VCaP (cell line): ENCODE results near the gene RNF151.

Experiments used
- H3K27ac ChIP-seq: fragments of 450-650 bp; 2 replicates; pipeline ENCODE4 v1.5.1; 2017
- TF ChIP-seq, protein P1 (sequence below): fragments of 450-650 bp; conservative IDR thresholded peaks from 2 replicates; pipeline ENCODE4 v1.5.1; 2017; ENCODE audit warnings: mild to moderate bottlenecking, moderate library complexity

The RNF151 gene

DNA sequence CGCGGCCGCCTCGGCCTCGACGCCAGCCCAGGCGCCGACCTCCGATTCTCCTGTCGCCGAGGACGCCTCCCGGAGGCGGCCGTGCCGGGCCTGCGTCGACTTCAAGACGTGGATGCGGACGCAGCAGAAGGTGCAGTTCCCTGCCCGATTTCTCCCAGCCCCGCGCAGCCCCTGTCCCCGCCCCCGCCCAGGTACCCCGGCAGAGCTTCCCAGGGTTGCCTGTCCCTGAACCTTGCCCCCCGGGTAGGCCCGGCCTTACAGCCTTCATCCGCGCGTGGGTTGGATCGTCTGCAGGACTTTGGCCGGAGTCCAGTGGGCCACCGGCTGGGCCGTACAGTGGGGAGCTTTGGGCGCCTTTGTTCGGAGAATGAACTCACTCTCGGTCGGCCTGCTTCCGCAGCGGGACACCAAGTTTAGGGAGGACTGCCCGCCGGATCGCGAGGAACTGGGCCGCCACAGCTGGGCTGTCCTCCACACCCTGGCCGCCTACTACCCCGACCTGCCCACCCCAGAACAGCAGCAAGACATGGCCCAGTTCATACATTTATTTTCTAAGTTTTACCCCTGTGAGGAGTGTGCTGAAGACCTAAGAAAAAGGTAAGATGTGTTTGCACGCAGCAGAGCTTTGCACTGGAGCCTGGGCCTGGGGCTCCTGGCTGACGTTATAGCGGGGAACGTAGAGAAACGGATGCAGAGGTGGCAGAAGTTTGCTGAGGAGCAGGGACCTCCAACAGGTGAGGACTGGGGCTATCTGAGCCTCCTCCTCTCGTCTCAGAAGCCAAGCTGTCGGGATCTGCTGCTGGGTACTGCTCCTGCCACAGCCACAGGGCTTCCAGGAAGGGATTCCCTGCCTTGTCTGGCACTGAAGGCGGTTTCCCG is 17.9 kb downstream of the RNF151 start:
- peak overlapping the region; percentile 81 for H3K27ac ChIP-seq
- TF ChIP-seq, protein P1, sequence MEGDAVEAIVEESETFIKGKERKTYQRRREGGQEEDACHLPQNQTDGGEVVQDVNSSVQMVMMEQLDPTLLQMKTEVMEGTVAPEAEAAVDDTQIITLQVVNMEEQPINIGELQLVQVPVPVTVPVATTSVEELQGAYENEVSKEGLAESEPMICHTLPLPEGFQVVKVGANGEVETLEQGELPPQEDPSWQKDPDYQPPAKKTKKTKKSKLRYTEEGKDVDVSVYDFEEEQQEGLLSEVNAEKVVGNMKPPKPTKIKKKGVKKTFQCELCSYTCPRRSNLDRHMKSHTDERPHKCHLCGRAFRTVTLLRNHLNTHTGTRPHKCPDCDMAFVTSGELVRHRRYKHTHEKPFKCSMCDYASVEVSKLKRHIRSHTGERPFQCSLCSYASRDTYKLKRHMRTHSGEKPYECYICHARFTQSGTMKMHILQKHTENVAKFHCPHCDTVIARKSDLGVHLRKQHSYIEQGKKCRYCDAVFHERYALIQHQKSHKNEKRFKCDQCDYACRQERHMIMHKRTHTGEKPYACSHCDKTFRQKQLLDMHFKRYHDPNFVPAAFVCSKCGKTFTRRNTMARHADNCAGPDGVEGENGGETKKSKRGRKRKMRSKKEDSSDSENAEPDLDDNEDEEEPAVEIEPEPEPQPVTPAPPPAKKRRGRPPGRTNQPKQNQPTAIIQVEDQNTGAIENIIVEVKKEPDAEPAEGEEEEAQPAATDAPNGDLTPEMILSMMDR = no peak

DNA sequence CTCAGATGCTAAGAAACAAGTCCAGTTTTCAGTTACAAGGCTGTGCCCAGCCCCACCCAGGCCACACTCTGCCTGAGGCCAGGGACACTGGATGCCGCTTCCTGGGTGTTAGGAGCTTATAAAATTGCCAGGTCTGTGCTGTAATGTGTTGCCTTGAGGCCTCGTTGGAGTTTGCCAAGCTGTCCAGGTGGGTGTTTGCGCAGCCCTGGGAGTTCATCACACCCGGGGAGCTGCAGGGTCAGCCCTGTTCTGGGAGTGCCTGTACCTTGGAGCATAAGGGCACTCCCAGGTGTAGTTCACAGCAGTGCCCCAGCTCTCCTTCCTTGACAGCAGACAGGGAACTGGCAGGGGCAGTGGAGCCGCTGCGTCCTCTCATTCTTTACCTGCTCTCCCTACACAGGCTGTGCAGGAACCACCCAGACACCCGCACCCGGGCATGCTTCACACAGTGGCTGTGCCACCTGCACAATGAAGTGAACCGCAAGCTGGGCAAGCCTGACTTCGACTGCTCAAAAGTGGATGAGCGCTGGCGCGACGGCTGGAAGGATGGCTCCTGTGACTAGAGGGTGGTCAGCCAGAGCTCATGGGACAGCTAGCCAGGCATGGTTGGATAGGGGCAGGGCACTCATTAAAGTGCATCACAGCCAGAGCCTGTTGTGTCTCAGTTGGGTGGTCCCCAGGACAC is 19.0 kb downstream of the RNF151 start:
- TF ChIP-seq, protein P1 = no peak
- H3K27ac ChIP-seq = peak overlapping the region; percentile 81; the same call in 1 of the 2 replicates

DNA sequence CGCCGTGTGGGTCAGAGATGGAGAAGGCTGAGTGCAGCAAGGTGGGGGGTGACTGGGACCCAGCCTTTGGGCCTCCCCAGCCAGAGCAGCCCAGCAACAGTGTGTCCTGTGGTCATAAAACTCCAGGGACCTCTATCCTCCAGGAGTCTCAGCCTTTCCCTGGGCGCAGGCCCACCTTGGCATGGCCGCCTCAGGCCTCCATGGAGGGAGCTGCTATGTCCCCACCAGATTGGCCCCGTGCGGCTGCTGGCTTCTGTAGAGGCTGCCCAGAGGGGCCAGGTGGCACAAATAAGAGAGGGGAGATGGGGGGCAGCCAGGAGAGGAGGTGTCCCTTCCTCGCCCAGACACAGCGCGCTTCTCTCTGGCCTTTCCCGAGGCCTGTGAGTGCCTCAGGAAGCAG is 20.5 kb downstream of the RNF151 start:
- TF ChIP-seq, protein P1 = no peak
- no peak overlapping the region for H3K27ac ChIP-seq

DNA sequence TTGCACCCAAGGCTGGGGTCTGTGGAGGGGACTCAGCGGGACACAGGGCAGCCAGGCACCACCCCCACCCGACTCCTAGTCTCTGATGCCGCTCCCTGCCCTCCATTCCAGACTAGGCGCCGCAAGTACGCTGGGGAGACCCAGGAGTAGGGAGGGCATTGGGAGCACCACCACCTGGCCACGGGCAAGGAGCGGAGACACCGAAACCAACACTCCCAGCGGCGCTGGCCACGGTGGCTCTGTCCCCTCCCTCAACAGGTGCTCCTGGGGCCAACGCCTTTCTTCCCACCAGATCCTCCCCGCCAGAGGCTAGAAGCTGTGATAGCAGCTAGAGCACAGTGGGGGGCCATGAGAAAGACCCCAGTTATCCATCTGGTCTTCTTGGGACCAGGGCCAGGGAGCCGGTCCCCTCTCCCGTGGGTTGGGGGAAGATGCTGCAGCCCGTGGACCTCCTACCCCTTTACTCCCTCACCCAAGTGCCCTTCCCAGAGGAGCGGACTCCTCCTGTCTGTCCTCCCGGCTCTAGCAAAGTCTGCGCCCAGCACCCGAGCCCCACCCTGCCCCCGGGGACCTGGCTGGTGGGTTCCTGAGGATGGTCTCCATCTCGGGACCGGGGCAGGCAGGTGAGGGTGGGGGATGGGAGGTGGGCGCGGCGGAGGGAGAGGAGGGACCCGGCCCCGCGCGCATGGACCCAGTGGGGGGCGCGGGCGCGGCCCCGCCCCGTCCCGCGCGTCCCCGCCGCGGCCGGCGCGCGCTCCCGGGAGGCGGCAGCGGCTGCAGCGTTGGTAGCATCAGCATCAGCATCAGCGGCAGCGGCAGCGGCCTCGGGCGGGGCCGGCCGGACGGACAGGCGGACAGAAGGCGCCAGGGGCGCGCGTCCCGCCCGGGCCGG is 22.8 kb downstream of the RNF151 start, which contains the start of gene SYNGR3:
Gene SYNGR3, plus strand, starts transcription at position 762 of the 892 bp plus-strand sequence. CDS start 133 bp downstream, outside the sequence.
- peak within 1 kb of the TSS; percentile 13; the same call in 1 of the 2 replicates for H3K27ac ChIP-seq
- TF ChIP-seq, protein P1 = no peak

DNA sequence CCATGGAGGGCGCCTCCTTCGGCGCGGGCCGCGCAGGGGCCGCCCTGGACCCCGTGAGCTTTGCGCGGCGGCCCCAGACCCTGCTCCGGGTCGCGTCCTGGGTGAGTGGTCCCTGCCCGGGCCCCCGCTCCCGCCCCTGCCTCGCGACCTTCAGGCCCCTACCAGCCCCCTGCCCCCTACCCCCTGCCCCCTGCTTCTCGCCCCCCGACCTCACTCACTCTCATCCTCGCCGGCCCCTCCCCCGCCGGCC is 23.4 kb downstream of the RNF151 start:
- TF ChIP-seq, protein P1 = no peak
- H3K27ac ChIP-seq = peak overlapping the region; percentile 13; the same call in 1 of the 2 replicates

DNA sequence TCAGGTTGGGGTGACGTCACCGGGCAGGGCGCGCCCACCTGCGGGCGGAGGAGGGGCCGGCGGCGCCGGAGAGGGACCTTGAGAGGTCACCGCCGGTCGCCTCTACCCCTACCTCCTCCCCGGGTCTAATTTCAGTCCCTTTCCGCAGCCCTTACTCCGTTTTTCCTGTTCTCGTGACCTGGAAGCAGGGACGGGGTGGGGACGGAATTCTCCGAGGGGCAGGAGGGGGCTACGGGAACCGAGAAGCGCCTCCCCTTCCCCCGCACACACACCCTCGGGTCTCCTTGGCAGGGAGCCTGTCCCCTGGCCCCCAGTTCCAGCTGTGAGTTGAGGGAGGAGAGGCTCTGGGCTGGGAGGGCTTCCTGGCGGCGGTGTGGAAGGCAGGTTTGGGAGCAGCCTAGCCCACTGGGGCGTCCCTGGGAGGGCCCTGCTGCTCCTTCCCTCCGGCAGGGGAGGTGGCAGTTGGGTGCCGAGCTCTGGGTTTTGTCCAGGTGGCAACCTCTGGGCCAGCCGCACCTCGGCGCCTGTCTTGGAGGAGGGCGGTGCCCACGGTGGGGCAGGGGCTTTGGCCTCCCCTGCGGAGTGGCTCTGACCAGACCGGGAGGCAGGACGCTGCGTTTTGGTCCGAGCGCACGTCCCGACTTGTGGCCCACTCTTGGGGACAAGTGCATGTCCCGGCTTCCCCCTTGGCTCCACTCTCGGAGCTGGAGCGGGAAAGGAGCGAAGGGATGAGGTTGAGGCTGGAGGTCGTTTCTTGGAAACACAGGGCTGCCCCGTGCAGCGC is 23.9 kb downstream of the RNF151 start:
- peak overlapping the region; percentile 13; the same call in 1 of the 2 replicates for H3K27ac ChIP-seq
- TF ChIP-seq, protein P1 = no peak
